HCT116 (cell line): ENCODE data around the gene PLA2G4C. TPM values are rescaled to one million over a fixed set of nuclear protein-coding genes. Genes with fewer than 3 reads are reported as not detected.

Experiments
- ATAC-seq: fragments of 200-7000 bp; cut with Tn5 transposase; 2 replicates; pipeline ENCODE4 v1.9.1; 2020; ENCODE audit warnings: mild to moderate bottlenecking, moderate library complexity
- BruUV-seq: library from RNA; stranded (reverse); fragments of 400-500 nt; replicated peaks from 2 replicates; lab custom pipeline; 2021; lab: Mats Ljungman, UMichigan
- CTCF ChIA-PET: fragments of 300-600 bp; sonication (Branson Sonifier 250); formaldehyde crosslinking; loops from one replicate; lab custom pipeline; 2021; ENCODE audit warnings: antibody characterized with exemption; lab: Charles Lee
- POLR2A ChIA-PET: fragments of 300-600, 350-600 bp; sonication (Branson Sonifier 250); formaldehyde crosslinking; loops from one replicate; lab custom pipeline; 2021; ENCODE audit warnings: antibody characterized with exemption; lab: Charles Lee
- RAD21 ChIA-PET, 2 experiments: fragments of 300-600 bp; sonication (Branson Sonifier 250); formaldehyde crosslinking; loops; one replicate each; lab custom pipeline; 2023; ENCODE audit warnings: low total read pairs in 2 of 2; ENCODE audit not compliant: uncharacterized antibody in 2 of 2, unreplicated experiment in 2 of 2, low non-redundant PET in 1 of 2; lab: Charles Lee
- DNase-seq: peaks from one replicate; pipeline ENCODE4 v3.0.0-alpha.2; 2010; ENCODE audit warnings: low read depth, low spot score
- H2AFZ ChIP-seq: fragments of 200-600 bp; shearing (Covaris generic), sonication (generic); 2 replicates; pipeline ENCODE4 v1.6.1; 2017; ENCODE audit warnings: low read depth, mixed run types, mixed read lengths, antibody characterized with exemption, low read length; ENCODE audit not compliant: poor library complexity, severe bottlenecking
- H3K27ac ChIP-seq: 2 replicates; pipeline ENCODE4 v1.5.1; 2012; ENCODE audit warnings: low read depth, low read length
- H3K27me3 ChIP-seq: fragments of 200-600 bp; sonication (generic); 2 replicates; pipeline ENCODE4 v1.6.1; 2016; ENCODE audit warnings: mixed run types, low read length, mixed read lengths; ENCODE audit not compliant: insufficient read depth
- H3K36me3 ChIP-seq, 2 experiments: fragments of 200-500 bp in 1 of 2; fragments of 200-600 bp in 1 of 2; sonication (Bioruptor generic) in 1 of 2; sonication (generic) in 1 of 2; 2 replicates each; pipeline versions ENCODE4 v1.5.1 to v1.6.1; 2014 to 2016; ENCODE audit warnings: low read length in 2 of 2, inconsistent platforms in 1 of 2, mixed read lengths in 1 of 2, mixed run types in 1 of 2; ENCODE audit not compliant: insufficient read depth in 2 of 2, control insufficient read depth in 1 of 2
- H3K4me1 ChIP-seq, 2 experiments: fragments of 200-600 bp in 1 of 2; sonication (generic) in 1 of 2; 2 replicates each; pipeline versions ENCODE4 v1.5.1 to v1.6.1; 2012 to 2017; ENCODE audit warnings: low read length in 2 of 2, inconsistent platforms in 1 of 2, mild to moderate bottlenecking in 1 of 2, mixed read lengths in 1 of 2, mixed run types in 1 of 2, moderate library complexity in 1 of 2; ENCODE audit not compliant: insufficient read depth in 2 of 2, control insufficient read depth in 1 of 2
- H3K4me2 ChIP-seq: fragments of 200-600 bp; sonication (generic); 2 replicates; pipeline ENCODE4 v1.6.1; 2017; ENCODE audit warnings: mixed run types, low read length, mixed read lengths
- H3K4me3 ChIP-seq, 2 experiments: fragments of 200-600 bp in 1 of 2; sonication (generic) in 1 of 2; replicated peaks in 1 of 2; 2 replicates each; pipeline ENCODE4 v1.5.1; 2011 to 2016; ENCODE audit warnings: low read length in 2 of 2, control low read depth in 1 of 2, low read depth in 1 of 2, mild to moderate bottlenecking in 1 of 2, mixed read lengths in 1 of 2, mixed run types in 1 of 2
- H3K79me2 ChIP-seq: fragments of 200-600 bp; sonication (generic); 2 replicates; pipeline ENCODE4 v1.6.1; 2017; ENCODE audit warnings: mild to moderate bottlenecking, mixed run types, low read length, moderate library complexity, mixed read lengths; ENCODE audit not compliant: insufficient read depth
- H3K9ac ChIP-seq: fragments of 200-600 bp; sonication (generic); 2 replicates; pipeline ENCODE4 v1.6.1; 2016; ENCODE audit warnings: low read length, mixed read lengths
- H3K9me2 ChIP-seq: fragments of 200-600 bp; sonication (generic), shearing (Covaris generic); 2 replicates; pipeline ENCODE4 v1.6.1; 2017; ENCODE audit warnings: mixed run types, mild to moderate bottlenecking, moderate library complexity; ENCODE audit not compliant: insufficient read depth
- H3K9me3 ChIP-seq, 2 experiments: fragments of 200-500 bp in 1 of 2; fragments of 200-600 bp in 1 of 2; sonication (Bioruptor generic) in 1 of 2; sonication (generic) in 1 of 2; 2 replicates each; pipeline ENCODE4 v1.6.1; 2014 to 2017; ENCODE audit warnings: low read length in 2 of 2, mixed read lengths in 2 of 2, inconsistent platforms in 1 of 2, low read depth in 1 of 2, mild to moderate bottlenecking in 1 of 2, mixed run types in 1 of 2, moderate library complexity in 1 of 2; ENCODE audit not compliant: control insufficient read depth in 1 of 2, insufficient read depth in 1 of 2
- H4K20me1 ChIP-seq: fragments of 200-600 bp; sonication (generic), shearing (Covaris generic); 2 replicates; pipeline ENCODE4 v1.6.1; 2017; ENCODE audit warnings: mixed run types, mild to moderate bottlenecking, moderate library complexity; ENCODE audit not compliant: insufficient read depth
- CTCF ChIP-seq, 3 experiments: fragments of 200-600 bp in 1 of 3; sonication (generic) in 1 of 3; IDR thresholded peaks in 2 of 3; conservative IDR thresholded peaks in 1 of 3; 2 replicates each; pipeline ENCODE4 v1.5.1; 2012 to 2017; ENCODE audit warnings: low read depth in 2 of 3, low read length in 2 of 3, antibody characterized with exemption in 1 of 3, borderline replicate concordance in 1 of 3, control low read depth in 1 of 3, mild to moderate bottlenecking in 1 of 3, mixed read lengths in 1 of 3, mixed run types in 1 of 3, moderate library complexity in 1 of 3; ENCODE audit not compliant: insufficient read depth in 1 of 3
- JUND ChIP-seq: IDR thresholded peaks from 2 replicates; pipeline ENCODE4 v1.6.1; 2012
- MAX ChIP-seq: IDR thresholded peaks from 2 replicates; pipeline ENCODE4 v1.6.1; 2012
- POLR2AphosphoS5 ChIP-seq: IDR thresholded peaks from 2 replicates; pipeline ENCODE4 v1.6.1; 2011; ENCODE audit warnings: mild to moderate bottlenecking, low read depth, low read length, moderate library complexity
- REST ChIP-seq: IDR thresholded peaks from 2 replicates; pipeline ENCODE4 v1.6.1; 2012; ENCODE audit warnings: low read depth
- YY1 ChIP-seq: IDR thresholded peaks from 2 replicates; pipeline ENCODE4 v1.6.1; 2011; ENCODE audit warnings: low read length, low read depth, moderate library complexity, mild to moderate bottlenecking; ENCODE audit not compliant: insufficient replicate concordance; ENCODE audit errors: extremely low read depth
- ZFX ChIP-seq: fragments of 450-650 bp; IDR thresholded peaks from 2 replicates; pipeline ENCODE4 v1.6.1; 2017
- ZNF274 ChIP-seq: fragments of 200-500 bp; sonication (Bioruptor generic); IDR thresholded peaks from 2 replicates; pipeline ENCODE4 v1.6.1; 2014; ENCODE audit warnings: mild to moderate bottlenecking, low read depth, low read length, inconsistent platforms
- intact Hi-C: fragments of 100-400 bp; cut with micrococcal nuclease; formaldehyde crosslinking; loops from 2 replicates; pipeline ENCODE4 v1.10.0; 2022
- total RNA-seq: library from RNA; stranded (reverse); gene quantifications from one replicate; pipeline ENCODE4 v1.2.1, GENCODE V29; 2021; ENCODE audit not compliant: unreplicated experiment

Gene PLA2G4C
- total RNA-seq, 1 experiment from 2014 or later: 1.7 TPM

GRCh38 chr19:48121909-48122371 lies 11.3 kb upstream of the PLA2G4C start:
- Histone ChIP-seq H3K9me2 (no peaks in the 10 kb centered on the region), H3K79me2 (no peaks in the 10 kb centered on the region), H3K36me3 (peaks cover 7 to 42% of the 10 kb centered on the region in 2 experiments), H3K27ac (no peak overlapping the region), H2AFZ (no peak overlapping the region), H3K27me3 (no peaks in the 10 kb centered on the region), H4K20me1 (no peaks in the 10 kb centered on the region), H3K9ac (no peak overlapping the region), H3K4me1 (peaks cover 0 to 10% of the 10 kb centered on the region in 2 experiments; a peak in 2 of 4 replicates), H3K4me2 (no peak overlapping the region), H3K9me3 (no peaks in the 10 kb centered on the region), H3K4me3 (no peak overlapping the region)
- ChIA-PET POLR2A (no interaction called here), RAD21 (no interaction called here), CTCF (no interaction called here)
- no peak for DNase-seq
- TF ChIP-seq ZFX (no peak), ZNF274 (no peak), MAX (no peak), REST (no peak), YY1 (no peak), JUND (no peak), POLR2AphosphoS5 (no peak), CTCF (IDR thresholded peaks at IDR 0.05 in 2 of 3, conservative IDR thresholded peaks at IDR 0.05 in 1 of 3; ENCODE audit: borderline replicate concordance in 1 of 3, insufficient read depth in 1 of 3, low read depth in 2 of 3, low read length in 2 of 3) (no peak)
- no peak for ATAC-seq
- intact Hi-C loops: no loop called here
- no TSS peak for BruUV-seq
